Uterus (tissue), 2 donors: ENCODE measurements around the gene SOSTDC1.

Experiments used
- POLR2A ChIP-seq, 2 donors: fragments of 450-650 bp; IDR thresholded peaks; one replicate each; pipeline ENCODE4 v1.6.1; 2016; ENCODE audit warnings: antibody characterized with exemption in 2 of 2, mild to moderate bottlenecking in 1 of 2, moderate library complexity in 1 of 2
- TF ChIP-seq, protein P1 (sequence below), 4 experiments: fragments of 200-600 bp in 2 of 4; fragments of 450-650 bp in 2 of 4; sonication (generic) in 2 of 4; IDR thresholded peaks; one replicate each; pipeline ENCODE4 v1.5.1; 2016 to 2019; ENCODE audit warnings: antibody characterized with exemption in 4 of 4, mild to moderate bottlenecking in 2 of 4, moderate library complexity in 1 of 4

DNA sequence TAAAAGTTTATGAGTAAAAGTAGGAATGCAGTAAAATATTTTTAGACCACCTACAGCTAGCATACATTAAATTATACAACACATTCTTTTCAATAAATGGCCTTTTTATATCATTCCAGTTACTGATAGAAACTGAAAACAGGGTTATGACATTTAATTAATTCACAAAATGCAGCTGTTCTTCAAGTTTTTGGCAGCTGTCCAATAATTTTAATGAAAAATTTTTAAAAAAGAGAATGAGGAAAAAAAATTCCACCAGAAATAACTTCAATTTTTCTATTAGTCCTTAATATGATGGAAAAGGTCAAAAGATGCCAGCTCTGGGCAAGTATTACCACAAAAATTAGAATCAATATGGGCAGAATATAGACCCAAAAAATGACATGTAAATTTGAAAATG is 49.2 kb upstream of the SOSTDC1 start:
- TF ChIP-seq, protein P1, sequence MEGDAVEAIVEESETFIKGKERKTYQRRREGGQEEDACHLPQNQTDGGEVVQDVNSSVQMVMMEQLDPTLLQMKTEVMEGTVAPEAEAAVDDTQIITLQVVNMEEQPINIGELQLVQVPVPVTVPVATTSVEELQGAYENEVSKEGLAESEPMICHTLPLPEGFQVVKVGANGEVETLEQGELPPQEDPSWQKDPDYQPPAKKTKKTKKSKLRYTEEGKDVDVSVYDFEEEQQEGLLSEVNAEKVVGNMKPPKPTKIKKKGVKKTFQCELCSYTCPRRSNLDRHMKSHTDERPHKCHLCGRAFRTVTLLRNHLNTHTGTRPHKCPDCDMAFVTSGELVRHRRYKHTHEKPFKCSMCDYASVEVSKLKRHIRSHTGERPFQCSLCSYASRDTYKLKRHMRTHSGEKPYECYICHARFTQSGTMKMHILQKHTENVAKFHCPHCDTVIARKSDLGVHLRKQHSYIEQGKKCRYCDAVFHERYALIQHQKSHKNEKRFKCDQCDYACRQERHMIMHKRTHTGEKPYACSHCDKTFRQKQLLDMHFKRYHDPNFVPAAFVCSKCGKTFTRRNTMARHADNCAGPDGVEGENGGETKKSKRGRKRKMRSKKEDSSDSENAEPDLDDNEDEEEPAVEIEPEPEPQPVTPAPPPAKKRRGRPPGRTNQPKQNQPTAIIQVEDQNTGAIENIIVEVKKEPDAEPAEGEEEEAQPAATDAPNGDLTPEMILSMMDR (IDR thresholded peaks at IDR 0.05), result no peak
- TF ChIP-seq POLR2A (IDR thresholded peaks at IDR 0.05), result no peak
